Measurements from ENCODE around the gene KRT40.

GRCh38 chr17:40958086-40958953, 25.8 kb downstream of the KRT40 start:
- TF ChIP-seq DPF2 (IDR thresholded peaks at IDR 0.05) (no peak), ZNF263 (CRISPR knock-in tag; IDR thresholded peaks at IDR 0.05; ENCODE audit: borderline replicate concordance) (no peak), TFAM (CRISPR knock-in tag; conservative IDR thresholded peaks at IDR 0.05) (no peak), POLR2A (conservative IDR thresholded peaks at IDR 0.05) (no peak), MBD1 (CRISPR knock-in tag; IDR thresholded peaks at IDR 0.05) (no peak), CTCF (IDR thresholded peaks at IDR 0.05 in 2 of 3, conservative IDR thresholded peaks at IDR 0.05 in 1 of 3; ENCODE audit: insufficient read depth in 2 of 3, low read depth in 1 of 3, low read length in 3 of 3) (no peak), U2AF2 (optimal IDR thresholded peaks at IDR 0.05; ENCODE audit: low read depth, low read length) (no peak), TFE3 (CRISPR knock-in tag; IDR thresholded peaks at IDR 0.05) (no peak)

Data from K562 (cell line).